HepG2 (cell line): ENCODE results near the gene GLRB. TPM values are rescaled to one million over a fixed set of nuclear protein-coding genes. Genes with fewer than 3 reads are reported as not detected.
A peak's percentile ranks its signal among the peaks of the same experiment; 100 is the strongest.

Experiments
- HHEX ChIP-seq: IDR thresholded peaks from 2 replicates; pipeline ENCODE4 v1.6.1; 2016; ENCODE audit warnings: control low read depth
- IKZF1 ChIP-seq: fragments of 450-650 bp; IDR thresholded peaks from 2 replicates; pipeline ENCODE4 v1.7.1; 2016
- MAFK ChIP-seq, 2 experiments: IDR thresholded peaks in 1 of 2; conservative IDR thresholded peaks in 1 of 2; 2 replicates each; pipeline ENCODE4 v1.6.1; 2011; ENCODE audit warnings: improper control_type of control experiment in 2 of 2, low read length in 2 of 2
- MEIS1 ChIP-seq: sonication (generic); formaldehyde crosslinking; IDR thresholded peaks from 2 replicates; pipeline ENCODE4 v1.9.0; 2021; ENCODE audit warnings: mild to moderate bottlenecking, missing genetic modification reagents, moderate library complexity, borderline replicate concordance
- RBM22 ChIP-seq: fragments of 200-400 bp; formaldehyde crosslinking; optimal IDR thresholded peaks from 2 replicates; pipeline ENCODE3; 2017; ENCODE audit warnings: mild to moderate bottlenecking, low read length, moderate library complexity
- RXRB ChIP-seq: IDR thresholded peaks from 2 replicates; pipeline ENCODE4 v1.6.1; 2016; ENCODE audit warnings: borderline replicate concordance, missing genetic modification reagents, missing compliant biosample characterization
- SNRNP70 ChIP-seq: fragments of 200-400 bp; formaldehyde crosslinking; IDR thresholded peaks from 2 replicates; pipeline ENCODE4 v1.6.1; 2017; ENCODE audit warnings: mild to moderate bottlenecking, low read depth, low read length, moderate library complexity
- ZC3H13 ChIP-seq: sonication (generic); formaldehyde crosslinking; IDR thresholded peaks from 2 replicates; pipeline ENCODE4 v1.8.1; 2023; ENCODE audit warnings: mild to moderate bottlenecking, missing genetic modification reagents, moderate library complexity
- ZFY ChIP-seq: sonication (generic); formaldehyde crosslinking; IDR thresholded peaks from 2 replicates; pipeline ENCODE4 v1.4.0; 2020; ENCODE audit warnings: missing genetic modification reagents
- ZNF567 ChIP-seq: sonication (generic); formaldehyde crosslinking; IDR thresholded peaks from 2 replicates; pipeline ENCODE4 v1.8.1; 2023; ENCODE audit warnings: mild to moderate bottlenecking, missing genetic modification reagents, borderline replicate concordance
- ZNF614 ChIP-seq: IDR thresholded peaks from 2 replicates; pipeline ENCODE4 v1.6.1; 2018; ENCODE audit warnings: missing biosample characterization, missing genetic modification reagents, inconsistent platforms, borderline replicate concordance
- ZZZ3 ChIP-seq: sonication (generic); formaldehyde crosslinking; IDR thresholded peaks from 2 replicates; pipeline ENCODE4 v1.4.0; 2020; ENCODE audit warnings: missing genetic modification reagents, mild to moderate bottlenecking, borderline replicate concordance
- polyA plus RNA-seq, 8 experiments: library from polyadenylated mRNA; depleted of rRNA in 3 of 8; stranded (reverse) in 7 of 8; unstranded in 1 of 8; fragments of >200 nt; fragmentation: Illumina TruSeq in 4 of 8; extraction: Trizol in 4 of 8; gene quantifications; 2 replicates each; pipeline versions ENCODE4 v1.2.1 to v1.2.3, GENCODE V29; 2011 to 2016; ENCODE audit warnings: low read depth in 4 of 8, missing spikeins in 1 of 8, mixed read lengths in 1 of 8; ENCODE audit not compliant: insufficient read depth in 1 of 8
- total RNA-seq, 5 experiments: library from RNA; depleted of rRNA; stranded (reverse); fragments of >200 nt; fragmentation: Illumina TruSeq; extraction: Trizol; gene quantifications; 2 replicates each; pipeline ENCODE4 v1.2.3, GENCODE V29; 2016; ENCODE audit warnings: low read depth in 1 of 5
- TF ChIP-seq, protein P1 (sequence below), 2 experiments: fragments of 450-650 bp in 1 of 2; sonication (generic) in 1 of 2; formaldehyde crosslinking in 1 of 2; IDR thresholded peaks; 2 replicates each; pipeline versions ENCODE4 v1.6.1 to v1.8.0; 2016 to 2022; ENCODE audit warnings: antibody characterized with exemption in 1 of 2, mild to moderate bottlenecking in 1 of 2, missing genetic modification reagents in 1 of 2
- TF ChIP-seq, protein P2 (sequence below): sonication (generic); formaldehyde crosslinking; IDR thresholded peaks from 2 replicates; pipeline ENCODE4 v1.5.1; 2020; ENCODE audit warnings: missing genetic modification reagents, mild to moderate bottlenecking, borderline replicate concordance
- TF ChIP-seq, protein P3 (sequence below): sonication (generic); formaldehyde crosslinking; IDR thresholded peaks from 2 replicates; pipeline ENCODE4 v1.8.1; 2023; ENCODE audit warnings: mild to moderate bottlenecking, missing genetic modification reagents, borderline replicate concordance
- TF ChIP-seq, protein P4 (sequence below): sonication (generic); formaldehyde crosslinking; IDR thresholded peaks from 2 replicates; pipeline ENCODE4 v1.5.0; 2020; ENCODE audit warnings: mild to moderate bottlenecking, low read depth, missing genetic modification reagents, borderline replicate concordance
- TF ChIP-seq, protein P5 (sequence below): sonication (generic); formaldehyde crosslinking; IDR thresholded peaks from 2 replicates; pipeline ENCODE4 v1.4.0; 2020; ENCODE audit warnings: missing genetic modification reagents, mild to moderate bottlenecking, borderline replicate concordance

The GLRB gene
- total and polyA plus RNA-seq, 2 of the 13 experiments (the other 11 are each of a cell fraction or from before 2014, with no cell fraction given) = 0.17 to 0.24 TPM

DNA sequence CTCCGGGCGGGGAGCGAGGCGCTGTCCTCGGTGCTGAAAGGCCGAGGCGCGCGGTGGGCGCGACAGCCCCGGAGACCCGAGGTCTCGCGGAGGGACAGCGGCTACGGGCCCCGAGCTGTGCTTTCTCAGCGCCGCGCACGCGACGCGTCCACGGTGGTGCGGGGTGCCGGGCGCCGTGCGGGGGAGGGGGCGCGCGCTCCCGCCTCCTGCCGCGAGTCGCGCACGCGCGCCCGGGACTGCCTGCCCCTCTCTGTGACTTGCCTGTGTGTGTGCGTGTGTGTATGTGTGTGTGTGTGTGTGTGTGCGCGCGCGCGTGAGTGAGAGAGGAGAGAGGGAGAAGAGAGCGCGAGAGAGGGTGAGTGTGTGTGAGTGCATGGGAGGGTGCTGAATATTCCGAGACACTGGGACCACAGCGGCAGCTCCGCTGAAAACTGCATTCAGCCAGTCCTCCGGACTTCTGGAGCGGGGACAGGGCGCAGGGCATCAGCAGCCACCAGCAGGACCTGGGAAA is 144.5 kb downstream of the GLRB start, which contains the start of gene GRIA2 (continued):
- TF ChIP-seq, protein P1, sequence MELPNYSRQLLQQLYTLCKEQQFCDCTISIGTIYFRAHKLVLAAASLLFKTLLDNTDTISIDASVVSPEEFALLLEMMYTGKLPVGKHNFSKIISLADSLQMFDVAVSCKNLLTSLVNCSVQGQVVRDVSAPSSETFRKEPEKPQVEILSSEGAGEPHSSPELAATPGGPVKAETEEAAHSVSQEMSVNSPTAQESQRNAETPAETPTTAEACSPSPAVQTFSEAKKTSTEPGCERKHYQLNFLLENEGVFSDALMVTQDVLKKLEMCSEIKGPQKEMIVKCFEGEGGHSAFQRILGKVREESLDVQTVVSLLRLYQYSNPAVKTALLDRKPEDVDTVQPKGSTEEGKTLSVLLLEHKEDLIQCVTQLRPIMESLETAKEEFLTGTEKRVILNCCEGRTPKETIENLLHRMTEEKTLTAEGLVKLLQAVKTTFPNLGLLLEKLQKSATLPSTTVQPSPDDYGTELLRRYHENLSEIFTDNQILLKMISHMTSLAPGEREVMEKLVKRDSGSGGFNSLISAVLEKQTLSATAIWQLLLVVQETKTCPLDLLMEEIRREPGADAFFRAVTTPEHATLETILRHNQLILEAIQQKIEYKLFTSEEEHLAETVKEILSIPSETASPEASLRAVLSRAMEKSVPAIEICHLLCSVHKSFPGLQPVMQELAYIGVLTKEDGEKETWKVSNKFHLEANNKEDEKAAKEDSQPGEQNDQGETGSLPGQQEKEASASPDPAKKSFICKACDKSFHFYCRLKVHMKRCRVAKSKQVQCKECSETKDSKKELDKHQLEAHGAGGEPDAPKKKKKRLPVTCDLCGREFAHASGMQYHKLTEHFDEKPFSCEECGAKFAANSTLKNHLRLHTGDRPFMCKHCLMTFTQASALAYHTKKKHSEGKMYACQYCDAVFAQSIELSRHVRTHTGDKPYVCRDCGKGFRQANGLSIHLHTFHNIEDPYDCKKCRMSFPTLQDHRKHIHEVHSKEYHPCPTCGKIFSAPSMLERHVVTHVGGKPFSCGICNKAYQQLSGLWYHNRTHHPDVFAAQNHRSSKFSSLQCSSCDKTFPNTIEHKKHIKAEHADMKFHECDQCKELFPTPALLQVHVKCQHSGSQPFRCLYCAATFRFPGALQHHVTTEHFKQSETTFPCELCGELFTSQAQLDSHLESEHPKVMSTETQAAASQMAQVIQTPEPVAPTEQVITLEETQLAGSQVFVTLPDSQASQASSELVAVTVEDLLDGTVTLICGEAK (IDR thresholded peaks at IDR 0.05) = no peak
- TF ChIP-seq, protein P1 (CRISPR knock-in tag; IDR thresholded peaks at IDR 0.05) = peak; percentile 60
- TF ChIP-seq RBM22 = no peak
- peak; percentile 35; the same call in 1 of the 2 replicates for TF ChIP-seq ZFY (CRISPR knock-in tag)
- TF ChIP-seq HHEX (CRISPR knock-in tag) = no peak
- TF ChIP-seq MEIS1 (CRISPR knock-in tag) = no peak
- TF ChIP-seq MAFK (conservative IDR thresholded peaks at IDR 0.05 in 1 of 2, IDR thresholded peaks at IDR 0.05 in 1 of 2; ENCODE audit: low read length in 2 of 2) = no peak
- TF ChIP-seq, protein P2, sequence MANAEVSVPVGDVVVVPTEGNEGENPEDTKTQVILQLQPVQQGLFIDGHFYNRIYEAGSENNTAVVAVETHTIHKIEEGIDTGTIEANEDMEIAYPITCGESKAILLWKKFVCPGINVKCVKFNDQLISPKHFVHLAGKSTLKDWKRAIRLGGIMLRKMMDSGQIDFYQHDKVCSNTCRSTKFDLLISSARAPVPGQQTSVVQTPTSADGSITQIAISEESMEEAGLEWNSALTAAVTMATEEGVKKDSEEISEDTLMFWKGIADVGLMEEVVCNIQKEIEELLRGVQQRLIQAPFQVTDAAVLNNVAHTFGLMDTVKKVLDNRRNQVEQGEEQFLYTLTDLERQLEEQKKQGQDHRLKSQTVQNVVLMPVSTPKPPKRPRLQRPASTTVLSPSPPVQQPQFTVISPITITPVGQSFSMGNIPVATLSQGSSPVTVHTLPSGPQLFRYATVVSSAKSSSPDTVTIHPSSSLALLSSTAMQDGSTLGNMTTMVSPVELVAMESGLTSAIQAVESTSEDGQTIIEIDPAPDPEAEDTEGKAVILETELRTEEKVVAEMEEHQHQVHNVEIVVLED (CRISPR knock-in tag) = no peak
- TF ChIP-seq ZNF614 (CRISPR knock-in tag) = no peak
- TF ChIP-seq, protein P3, sequence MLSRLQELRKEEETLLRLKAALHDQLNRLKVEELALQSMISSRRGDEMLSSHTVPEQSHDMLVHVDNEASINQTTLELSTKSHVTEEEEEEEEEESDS (CRISPR knock-in tag) = 0 out of 2 replicates have a peak, but pooled peaks have one; percentile 64
- 0 out of 2 replicates have a peak, but pooled peaks have one; percentile 51 for TF ChIP-seq ZC3H13 (CRISPR knock-in tag)
- TF ChIP-seq IKZF1 = no peak
- no peak for TF ChIP-seq ZNF567 (CRISPR knock-in tag)
- TF ChIP-seq, protein P4, sequence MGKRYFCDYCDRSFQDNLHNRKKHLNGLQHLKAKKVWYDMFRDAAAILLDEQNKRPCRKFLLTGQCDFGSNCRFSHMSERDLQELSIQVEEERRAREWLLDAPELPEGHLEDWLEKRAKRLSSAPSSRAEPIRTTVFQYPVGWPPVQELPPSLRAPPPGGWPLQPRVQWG (CRISPR knock-in tag) = no peak
- no peak for TF ChIP-seq ZZZ3
- TF ChIP-seq, protein P5, sequence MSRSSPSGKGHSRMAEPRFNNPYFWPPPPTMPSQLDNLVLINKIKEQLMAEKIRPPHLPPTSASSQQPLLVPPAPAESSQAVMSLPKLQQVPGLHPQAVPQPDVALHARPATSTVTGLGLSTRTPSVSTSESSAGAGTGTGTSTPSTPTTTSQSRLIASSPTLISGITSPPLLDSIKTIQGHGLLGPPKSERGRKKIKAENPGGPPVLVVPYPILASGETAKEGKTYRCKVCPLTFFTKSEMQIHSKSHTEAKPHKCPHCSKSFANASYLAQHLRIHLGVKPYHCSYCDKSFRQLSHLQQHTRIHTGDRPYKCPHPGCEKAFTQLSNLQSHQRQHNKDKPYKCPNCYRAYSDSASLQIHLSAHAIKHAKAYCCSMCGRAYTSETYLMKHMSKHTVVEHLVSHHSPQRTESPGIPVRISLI (CRISPR knock-in tag) = no peak
- TF ChIP-seq RXRB = peak; percentile 58; the same call in 1 of the 2 replicates
- TF ChIP-seq SNRNP70 = no peak
